Measurements from ENCODE around the gene ZXDC. TPM values are rescaled to one million over a fixed set of nuclear protein-coding genes. Genes with fewer than 3 reads are reported as not detected.

Gene ZXDC
- polyA plus RNA-seq, 1 donor (not counting 4 experiments of a cell fraction or from before 2014, with no cell fraction given) = 10.7 TPM

- Histone ChIP-seq H3K9me1 (ENCODE audit: control insufficient read depth, extremely low read depth, insufficient read depth, low read length) (no peaks in the 10 kb centered on the region), H3K9ac (ENCODE audit: control insufficient read depth, extremely low read depth, insufficient read depth, low read length) (no peak overlapping the region)
Measured at GRCh38 chr3:126524429-126524988, 48.8 kb upstream of the ZXDC start.

GRCh38 chr3:126523745-126524428 lies 48.2 kb upstream of the ZXDC start, which contains the start of gene CHST13:
TSS of gene CHST13 (plus strand) at chr3:126524155. CDS start at chr3:126524333, 178 bp downstream.
- Histone ChIP-seq H3K79me2 (ENCODE audit: control insufficient read depth, insufficient read depth, low read length) (no peaks in the 10 kb centered on the region), H3K4me2 (ENCODE audit: control insufficient read depth, extremely low read depth, insufficient read depth, low read depth, low read length) (peak within 1 kb of the TSS; percentile 56), H3K4me3 (ENCODE audit: control insufficient read depth in 2 of 3, extremely low read depth in 1 of 3, insufficient read depth in 2 of 3, low read depth in 1 of 3, low read length in 3 of 3) (peak within 1 kb of the TSS in 2 of 3 experiments; percentile 25 to 29), H2AFZ (ENCODE audit: control insufficient read depth, low read length) (no peak within 1 kb of the TSS), H3K27ac (ENCODE audit: control insufficient read depth, insufficient read depth, low read length) (no peak within 1 kb of the TSS), H3K9me3 (ENCODE audit: control insufficient read depth, low read depth, low read length) (no peaks in the 10 kb centered on the region), H4K20me1 (ENCODE audit: control insufficient read depth, extremely low read depth, insufficient read depth, low read length) (no peaks in the 10 kb centered on the region), H3K9ac (ENCODE audit: control insufficient read depth, extremely low read depth, insufficient read depth, low read length) (no peak within 1 kb of the TSS), H3K36me3 (ENCODE audit: control insufficient read depth in 2 of 2, extremely low read depth in 1 of 2, insufficient read depth in 2 of 2, low read length in 2 of 2) (no peaks in the 10 kb centered on the region), H3K27me3 (ENCODE audit: control insufficient read depth, extremely low read depth, insufficient read depth, low read length) (peaks cover 32% of the 10 kb centered on the region), H3K9me1 (ENCODE audit: control insufficient read depth, extremely low read depth, insufficient read depth, low read length) (no peaks in the 10 kb centered on the region), H3K4me1 (ENCODE audit: control insufficient read depth, extremely low read depth, insufficient read depth, low read length) (no peaks in the 10 kb centered on the region)
- dilution Hi-C loops (cut with MboI; ENCODE audit: extremely low pct_ligation_motif_present, low sequenced_read_pairs) = no loop called here
- FAIRE-seq = no peak
- TF ChIP-seq EZH2 (IDR thresholded peaks at IDR 0.05; ENCODE audit: low read length) = peak; percentile 38
- peak in 1 of 3 experiments; percentile 30 for TF ChIP-seq CTCF (optimal IDR thresholded peaks at IDR 0.05 in 1 of 3, IDR thresholded peaks at IDR 0.05 in 1 of 3, conservative IDR thresholded peaks at IDR 0.05 in 1 of 3; ENCODE audit: extremely low read depth in 1 of 3, insufficient read depth in 2 of 3, low read length in 3 of 3)
- no peak for DNase-seq (ENCODE audit: low read depth, low spot score)

More at GRCh38 chr3:126524429-126524988, 48.8 kb upstream of the ZXDC start:
- DNase-seq (ENCODE audit: low read depth, low spot score) (no peak), FAIRE-seq (no peak)
- H3K9me3 ChIP-seq (ENCODE audit: control insufficient read depth, low read depth, low read length) = no peaks in the 10 kb centered on the region
- dilution Hi-C loops (cut with MboI; ENCODE audit: extremely low pct_ligation_motif_present, low sequenced_read_pairs) = no loop called here
- no peak overlapping the region for H2AFZ ChIP-seq (ENCODE audit: control insufficient read depth, low read length)
- H4K20me1 ChIP-seq (ENCODE audit: control insufficient read depth, extremely low read depth, insufficient read depth, low read length) = no peaks in the 10 kb centered on the region
- TF ChIP-seq EZH2 (IDR thresholded peaks at IDR 0.05; ENCODE audit: low read length) = no peak
- no peak for TF ChIP-seq CTCF (optimal IDR thresholded peaks at IDR 0.05 in 1 of 3, IDR thresholded peaks at IDR 0.05 in 1 of 3, conservative IDR thresholded peaks at IDR 0.05 in 1 of 3; ENCODE audit: extremely low read depth in 1 of 3, insufficient read depth in 2 of 3, low read length in 3 of 3)
- H3K36me3 ChIP-seq (ENCODE audit: control insufficient read depth in 2 of 2, extremely low read depth in 1 of 2, insufficient read depth in 2 of 2, low read length in 2 of 2) = no peaks in the 10 kb centered on the region
- peak overlapping the region; percentile 56 for H3K4me2 ChIP-seq (ENCODE audit: control insufficient read depth, extremely low read depth, insufficient read depth, low read depth, low read length)
- H3K4me3 ChIP-seq (ENCODE audit: control insufficient read depth in 2 of 3, extremely low read depth in 1 of 3, insufficient read depth in 2 of 3, low read depth in 1 of 3, low read length in 3 of 3) = peak overlapping the region in 2 of 3 experiments; percentile 25 to 29
- no peak overlapping the region for H3K27ac ChIP-seq (ENCODE audit: control insufficient read depth, insufficient read depth, low read length)
- no peaks in the 10 kb centered on the region for H3K4me1 ChIP-seq (ENCODE audit: control insufficient read depth, extremely low read depth, insufficient read depth, low read length)
- H3K79me2 ChIP-seq (ENCODE audit: control insufficient read depth, insufficient read depth, low read length) = no peaks in the 10 kb centered on the region
- peaks cover 32% of the 10 kb centered on the region for H3K27me3 ChIP-seq (ENCODE audit: control insufficient read depth, extremely low read depth, insufficient read depth, low read length)

Measured in keratinocyte (primary cell).